HCT116 (cell line): ENCODE data around the gene UTS2B. TPM values are rescaled to one million over a fixed set of nuclear protein-coding genes. Genes with fewer than 3 reads are reported as not detected.

Source experiments
- ATAC-seq: fragments of 200-7000 bp; cut with Tn5 transposase; 2 replicates; pipeline ENCODE4 v1.9.1; 2020; ENCODE audit warnings: mild to moderate bottlenecking, moderate library complexity
- BruUV-seq: library from RNA; stranded (reverse); fragments of 400-500 nt; replicated peaks from 2 replicates; lab custom pipeline; 2021; lab: Mats Ljungman, UMichigan
- CTCF ChIA-PET: fragments of 300-600 bp; sonication (Branson Sonifier 250); formaldehyde crosslinking; loops from one replicate; lab custom pipeline; 2021; ENCODE audit warnings: antibody characterized with exemption; lab: Charles Lee
- POLR2A ChIA-PET: fragments of 300-600, 350-600 bp; sonication (Branson Sonifier 250); formaldehyde crosslinking; loops from one replicate; lab custom pipeline; 2021; ENCODE audit warnings: antibody characterized with exemption; lab: Charles Lee
- RAD21 ChIA-PET, 2 experiments: fragments of 300-600 bp; sonication (Branson Sonifier 250); formaldehyde crosslinking; loops; one replicate each; lab custom pipeline; 2023; ENCODE audit warnings: low total read pairs in 2 of 2; ENCODE audit not compliant: uncharacterized antibody in 2 of 2, unreplicated experiment in 2 of 2, low non-redundant PET in 1 of 2; lab: Charles Lee
- DNase-seq: peaks from one replicate; pipeline ENCODE4 v3.0.0-alpha.2; 2010; ENCODE audit warnings: low read depth, low spot score
- H2AFZ ChIP-seq: fragments of 200-600 bp; shearing (Covaris generic), sonication (generic); 2 replicates; pipeline ENCODE4 v1.6.1; 2017; ENCODE audit warnings: low read depth, mixed run types, mixed read lengths, antibody characterized with exemption, low read length; ENCODE audit not compliant: poor library complexity, severe bottlenecking
- H3K27ac ChIP-seq: 2 replicates; pipeline ENCODE4 v1.5.1; 2012; ENCODE audit warnings: low read depth, low read length
- H3K27me3 ChIP-seq: fragments of 200-600 bp; sonication (generic); 2 replicates; pipeline ENCODE4 v1.6.1; 2016; ENCODE audit warnings: mixed run types, low read length, mixed read lengths; ENCODE audit not compliant: insufficient read depth
- H3K36me3 ChIP-seq, 2 experiments: fragments of 200-500 bp in 1 of 2; fragments of 200-600 bp in 1 of 2; sonication (Bioruptor generic) in 1 of 2; sonication (generic) in 1 of 2; 2 replicates each; pipeline versions ENCODE4 v1.5.1 to v1.6.1; 2014 to 2016; ENCODE audit warnings: low read length in 2 of 2, inconsistent platforms in 1 of 2, mixed read lengths in 1 of 2, mixed run types in 1 of 2; ENCODE audit not compliant: insufficient read depth in 2 of 2, control insufficient read depth in 1 of 2
- H3K4me1 ChIP-seq, 2 experiments: fragments of 200-600 bp in 1 of 2; sonication (generic) in 1 of 2; 2 replicates each; pipeline versions ENCODE4 v1.5.1 to v1.6.1; 2012 to 2017; ENCODE audit warnings: low read length in 2 of 2, inconsistent platforms in 1 of 2, mild to moderate bottlenecking in 1 of 2, mixed read lengths in 1 of 2, mixed run types in 1 of 2, moderate library complexity in 1 of 2; ENCODE audit not compliant: insufficient read depth in 2 of 2, control insufficient read depth in 1 of 2
- H3K4me2 ChIP-seq: fragments of 200-600 bp; sonication (generic); 2 replicates; pipeline ENCODE4 v1.6.1; 2017; ENCODE audit warnings: mixed run types, low read length, mixed read lengths
- H3K4me3 ChIP-seq, 2 experiments: fragments of 200-600 bp in 1 of 2; sonication (generic) in 1 of 2; replicated peaks in 1 of 2; 2 replicates each; pipeline ENCODE4 v1.5.1; 2011 to 2016; ENCODE audit warnings: low read length in 2 of 2, control low read depth in 1 of 2, low read depth in 1 of 2, mild to moderate bottlenecking in 1 of 2, mixed read lengths in 1 of 2, mixed run types in 1 of 2
- H3K79me2 ChIP-seq: fragments of 200-600 bp; sonication (generic); 2 replicates; pipeline ENCODE4 v1.6.1; 2017; ENCODE audit warnings: mild to moderate bottlenecking, mixed run types, low read length, moderate library complexity, mixed read lengths; ENCODE audit not compliant: insufficient read depth
- H3K9ac ChIP-seq: fragments of 200-600 bp; sonication (generic); 2 replicates; pipeline ENCODE4 v1.6.1; 2016; ENCODE audit warnings: low read length, mixed read lengths
- H3K9me2 ChIP-seq: fragments of 200-600 bp; sonication (generic), shearing (Covaris generic); 2 replicates; pipeline ENCODE4 v1.6.1; 2017; ENCODE audit warnings: mixed run types, mild to moderate bottlenecking, moderate library complexity; ENCODE audit not compliant: insufficient read depth
- H3K9me3 ChIP-seq, 2 experiments: fragments of 200-500 bp in 1 of 2; fragments of 200-600 bp in 1 of 2; sonication (Bioruptor generic) in 1 of 2; sonication (generic) in 1 of 2; 2 replicates each; pipeline ENCODE4 v1.6.1; 2014 to 2017; ENCODE audit warnings: low read length in 2 of 2, mixed read lengths in 2 of 2, inconsistent platforms in 1 of 2, low read depth in 1 of 2, mild to moderate bottlenecking in 1 of 2, mixed run types in 1 of 2, moderate library complexity in 1 of 2; ENCODE audit not compliant: control insufficient read depth in 1 of 2, insufficient read depth in 1 of 2
- H4K20me1 ChIP-seq: fragments of 200-600 bp; sonication (generic), shearing (Covaris generic); 2 replicates; pipeline ENCODE4 v1.6.1; 2017; ENCODE audit warnings: mixed run types, mild to moderate bottlenecking, moderate library complexity; ENCODE audit not compliant: insufficient read depth
- CBX3 ChIP-seq: IDR thresholded peaks from 2 replicates; pipeline ENCODE4 v1.6.1; 2012; ENCODE audit warnings: low read depth
- CEBPB ChIP-seq: IDR thresholded peaks from 2 replicates; pipeline ENCODE4 v1.6.1; 2012; ENCODE audit warnings: low read depth
- CTCF ChIP-seq, 3 experiments: fragments of 200-600 bp in 1 of 3; sonication (generic) in 1 of 3; IDR thresholded peaks in 2 of 3; conservative IDR thresholded peaks in 1 of 3; 2 replicates each; pipeline ENCODE4 v1.5.1; 2012 to 2017; ENCODE audit warnings: low read depth in 2 of 3, low read length in 2 of 3, antibody characterized with exemption in 1 of 3, borderline replicate concordance in 1 of 3, control low read depth in 1 of 3, mild to moderate bottlenecking in 1 of 3, mixed read lengths in 1 of 3, mixed run types in 1 of 3, moderate library complexity in 1 of 3; ENCODE audit not compliant: insufficient read depth in 1 of 3
- EGR1 ChIP-seq: IDR thresholded peaks from 2 replicates; pipeline ENCODE4 v1.6.1; 2012; ENCODE audit warnings: low read depth
- ELF1 ChIP-seq: IDR thresholded peaks from 2 replicates; pipeline ENCODE4 v1.6.1; 2012; ENCODE audit warnings: low read depth, borderline replicate concordance
- EZH2 ChIP-seq: fragments of 200-600 bp; sonication (generic); IDR thresholded peaks from 2 replicates; pipeline ENCODE4 v1.6.1; 2017; ENCODE audit warnings: antibody characterized with exemption, mixed run types
- MAX ChIP-seq: IDR thresholded peaks from 2 replicates; pipeline ENCODE4 v1.6.1; 2012
- POLR2A ChIP-seq: IDR thresholded peaks from 2 replicates; pipeline ENCODE4 v1.7.0; 2011; ENCODE audit warnings: borderline replicate concordance; ENCODE audit not compliant: insufficient read depth, insufficient read length; ENCODE audit errors: extremely low read depth
- REST ChIP-seq: IDR thresholded peaks from 2 replicates; pipeline ENCODE4 v1.6.1; 2012; ENCODE audit warnings: low read depth
- SIN3A ChIP-seq: IDR thresholded peaks from 2 replicates; pipeline ENCODE4 v1.6.1; 2012; ENCODE audit warnings: low read depth
- SRF ChIP-seq: IDR thresholded peaks from 2 replicates; pipeline ENCODE4 v1.6.1; 2012; ENCODE audit warnings: low read depth
- ZBTB33 ChIP-seq: IDR thresholded peaks from 2 replicates; pipeline ENCODE4 v1.6.1; 2011; ENCODE audit warnings: mild to moderate bottlenecking, low read length, moderate library complexity; ENCODE audit not compliant: insufficient replicate concordance; ENCODE audit errors: extremely low read depth
- intact Hi-C: fragments of 100-400 bp; cut with micrococcal nuclease; formaldehyde crosslinking; loops from 2 replicates; pipeline ENCODE4 v1.10.0; 2022
- total RNA-seq: library from RNA; stranded (reverse); gene quantifications from one replicate; pipeline ENCODE4 v1.2.1, GENCODE V29; 2021; ENCODE audit not compliant: unreplicated experiment

Gene UTS2B
- total RNA-seq, 1 experiment from 2014 or later: 0.59 TPM

GRCh38 chr3:191263850-191264249, 66.5 kb downstream of the UTS2B start:
- ChIA-PET RAD21 (no interaction called here), POLR2A (no interaction called here), CTCF (no interaction called here)
- Histone ChIP-seq H4K20me1 (no peaks in the 10 kb centered on the region), H3K4me3 (no peak overlapping the region), H3K4me1 (peaks cover 0 to 1% of the 10 kb centered on the region in 2 experiments; a peak in 1 of 4 replicates), H2AFZ (no peak overlapping the region), H3K27me3 (no peaks in the 10 kb centered on the region), H3K79me2 (no peaks in the 10 kb centered on the region), H3K9ac (no peak overlapping the region), H3K9me2 (no peaks in the 10 kb centered on the region), H3K4me2 (no peak overlapping the region), H3K36me3 (no peaks in the 10 kb centered on the region), H3K9me3 (no peaks in the 10 kb centered on the region), H3K27ac (no peak overlapping the region)
- no TSS peak for BruUV-seq
- no peak for DNase-seq
- no peak for ATAC-seq
- intact Hi-C loops: no loop called here
- TF ChIP-seq REST: no peak
- TF ChIP-seq CTCF (IDR thresholded peaks at IDR 0.05 in 2 of 3, conservative IDR thresholded peaks at IDR 0.05 in 1 of 3; ENCODE audit: borderline replicate concordance in 1 of 3, insufficient read depth in 1 of 3, low read depth in 2 of 3, low read length in 2 of 3): no peak
- no peak for TF ChIP-seq CBX3
- TF ChIP-seq SIN3A: no peak
- TF ChIP-seq ZBTB33: no peak
- no peak for TF ChIP-seq CEBPB
- TF ChIP-seq SRF: no peak
- no peak for TF ChIP-seq MAX
- no peak for TF ChIP-seq EZH2
- no peak for TF ChIP-seq EGR1
- no peak for TF ChIP-seq POLR2A
- TF ChIP-seq ELF1: no peak
